HG03175 (cell line): ENCODE data around the gene CAMK1G.

ENCODE experiments used
- ATAC-seq: cut with Tn5 transposase; IDR thresholded peaks from one replicate; pipeline ENCODE4 v1.9.1; 2021; ENCODE audit warnings: mild to moderate bottlenecking, moderate library complexity; ENCODE audit not compliant: unreplicated experiment

Gene CAMK1G

GRCh38 chr1:209583408-209583807 lies at the start of gene CAMK1G:
CAMK1G (plus strand) TSS chr1:209583714; CDS start chr1:209594984, 11,270 bp downstream.
- no peak for ATAC-seq

- no peak for ATAC-seq
Observed at GRCh38 chr1:209534496-209535250, 48.8 kb upstream of the CAMK1G start.

- no peak for ATAC-seq
Observed at GRCh38 chr1:209536843-209537242, 46.7 kb upstream of the CAMK1G start.

GRCh38 chr1:209537336-209538114 lies 46.0 kb upstream of the CAMK1G start:
- no peak for ATAC-seq

- ATAC-seq: no peak
Observed at GRCh38 chr1:209539576-209539975, 43.9 kb upstream of the CAMK1G start.

- ATAC-seq: no peak
Observed at GRCh38 chr1:209542585-209542984, 40.9 kb upstream of the CAMK1G start.

GRCh38 chr1:209544098-209544497 lies 39.4 kb upstream of the CAMK1G start:
- no peak for ATAC-seq

GRCh38 chr1:209545423-209545822 lies 38.1 kb upstream of the CAMK1G start:
- no peak for ATAC-seq

- no peak for ATAC-seq
Observed at GRCh38 chr1:209546390-209547085, 37.0 kb upstream of the CAMK1G start.

GRCh38 chr1:209547626-209548025 lies 35.9 kb upstream of the CAMK1G start:
- no peak for ATAC-seq

- no peak for ATAC-seq
Observed at GRCh38 chr1:209549443-209550205, 33.9 kb upstream of the CAMK1G start.

- no peak for ATAC-seq
Observed at GRCh38 chr1:209550519-209550918, 33.0 kb upstream of the CAMK1G start.

GRCh38 chr1:209552406-209553264 lies 30.9 kb upstream of the CAMK1G start:
- ATAC-seq: no peak

GRCh38 chr1:209554761-209555611 lies 28.5 kb upstream of the CAMK1G start:
- ATAC-seq: no peak

- ATAC-seq: no peak
Observed at GRCh38 chr1:209556162-209556690, 27.3 kb upstream of the CAMK1G start.

- ATAC-seq: no peak
Observed at GRCh38 chr1:209557221-209557620, 26.3 kb upstream of the CAMK1G start.

- no peak for ATAC-seq
Observed at GRCh38 chr1:209560529-209560928, 23.0 kb upstream of the CAMK1G start.

- ATAC-seq: no peak
Observed at GRCh38 chr1:209560952-209561351, 22.6 kb upstream of the CAMK1G start.

- ATAC-seq: no peak
Observed at GRCh38 chr1:209561532-209561931, 22.0 kb upstream of the CAMK1G start.
